Measurements from ENCODE around the gene VIP.

Gene VIP

DNA sequence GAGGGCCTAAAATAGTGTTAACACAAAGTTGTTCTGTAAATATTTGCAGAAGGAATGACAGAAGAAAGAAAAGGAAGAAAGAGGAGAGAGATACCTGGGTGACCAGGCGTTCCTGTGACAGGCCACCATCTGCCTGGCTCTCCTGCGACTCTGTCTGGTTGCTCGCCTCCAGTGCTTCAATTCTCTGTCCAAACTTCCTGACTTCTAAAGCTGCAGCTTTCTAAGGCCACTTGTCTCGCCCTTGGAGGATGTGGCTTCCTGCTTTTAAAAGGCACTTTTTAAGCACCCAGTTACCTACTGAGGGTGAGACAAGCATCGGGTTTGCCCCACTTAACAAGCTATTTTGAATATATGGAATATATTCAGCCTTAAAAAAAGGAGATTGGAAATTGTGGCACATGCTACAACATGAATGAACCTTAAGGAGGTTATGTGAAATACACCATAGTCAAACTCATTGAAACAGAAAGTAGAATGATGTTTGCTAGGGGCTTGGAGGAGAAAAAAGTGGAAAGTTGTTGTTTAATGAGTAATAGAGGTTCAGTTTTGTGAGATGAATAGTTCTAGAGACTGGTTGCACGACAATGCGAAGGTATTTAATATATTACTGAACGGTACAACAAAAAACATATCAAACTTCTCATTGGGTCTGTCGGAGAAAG is 32.8 kb downstream of the VIP start:
- DNase-seq = no peak

DNA sequence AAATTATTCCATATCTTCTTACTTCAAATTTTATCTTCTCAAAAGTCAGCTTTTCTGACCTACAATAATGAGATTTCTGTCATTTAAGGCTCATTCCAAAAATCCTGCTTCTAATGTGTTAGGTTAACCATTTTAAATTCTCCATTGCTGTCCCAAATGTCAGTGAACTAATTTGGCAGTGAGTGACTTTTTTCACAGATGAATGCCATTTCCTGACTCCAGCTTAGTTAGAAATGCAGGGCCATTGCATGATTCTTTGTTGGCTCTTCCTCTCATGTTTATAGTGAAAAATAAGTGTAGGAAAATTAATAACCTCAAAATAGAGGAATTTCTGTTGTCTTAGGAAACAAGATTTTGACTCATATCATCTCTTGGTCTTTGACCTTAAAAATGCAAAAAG is 44.1 kb downstream of the VIP start:
- DNase-seq = no peak

DNA sequence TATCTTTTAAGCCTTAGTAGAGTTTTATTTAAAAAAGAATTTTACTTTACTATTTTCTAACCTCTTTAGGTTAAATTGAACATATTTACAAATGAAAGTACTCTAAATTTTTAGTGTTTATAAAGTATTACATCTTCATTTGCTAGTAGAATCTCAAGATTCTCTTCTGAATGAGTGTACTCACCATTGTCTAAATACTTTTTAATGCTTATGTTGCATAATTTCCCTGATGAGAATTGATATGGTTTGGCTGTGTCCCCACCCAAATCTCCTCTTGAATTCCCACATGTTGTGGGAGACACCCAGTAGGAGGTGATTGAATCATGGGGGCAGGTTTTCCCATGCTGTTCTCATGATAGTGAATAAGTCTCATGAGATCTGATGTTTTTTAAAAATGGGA is 53.6 kb downstream of the VIP start:
- DNase-seq = no peak
